NCI-H2107 treated with DMSO at 0.1 percent for 48 hours (cell line): ENCODE results near the gene GPX3.
A peak's percentile ranks its signal among the peaks of the same experiment; 100 is the strongest.

Experiments used
- DNase-seq: peaks from one replicate; lab custom pipeline; 2025; ENCODE audit not compliant: unreplicated experiment; lab: John Stamatoyannopoulos, UW

Gene GPX3

GRCh38 chr5:151056379-151057325 lies 36.3 kb downstream of the GPX3 start:
- DNase-seq: no peak

GRCh38 chr5:151058301-151058700 lies 37.9 kb downstream of the GPX3 start:
- no peak for DNase-seq

GRCh38 chr5:151058891-151059489 lies 38.6 kb downstream of the GPX3 start:
- no peak for DNase-seq

GRCh38 chr5:151060742-151061141 lies 40.4 kb downstream of the GPX3 start:
- no peak for DNase-seq

- DNase-seq: no peak
Observed at GRCh38 chr5:151062405-151063141, 42.2 kb downstream of the GPX3 start.

- DNase-seq: no peak
Observed at GRCh38 chr5:151063142-151063989, 43.0 kb downstream of the GPX3 start.

GRCh38 chr5:151064916-151065499 lies 44.6 kb downstream of the GPX3 start:
- DNase-seq: no peak

GRCh38 chr5:151065609-151066008 lies 45.2 kb downstream of the GPX3 start:
- DNase-seq: no peak

- DNase-seq: no peak
Observed at GRCh38 chr5:151066920-151067319, 46.5 kb downstream of the GPX3 start.

- DNase-seq: no peak
Observed at GRCh38 chr5:151067632-151068432, 47.4 kb downstream of the GPX3 start.

GRCh38 chr5:151068433-151069197 lies 48.2 kb downstream of the GPX3 start:
- peak; percentile 43 for DNase-seq

GRCh38 chr5:151070449-151070848 lies 50.1 kb downstream of the GPX3 start:
- no peak for DNase-seq

- no peak for DNase-seq
Observed at GRCh38 chr5:151071021-151071420, 50.6 kb downstream of the GPX3 start.

GRCh38 chr5:151071848-151072629 lies 51.6 kb downstream of the GPX3 start:
- DNase-seq: no peak

GRCh38 chr5:151072630-151073025 lies 52.2 kb downstream of the GPX3 start:
- DNase-seq: no peak

GRCh38 chr5:151073280-151073679 lies 52.9 kb downstream of the GPX3 start:
- no peak for DNase-seq

GRCh38 chr5:151074557-151074956 lies 54.2 kb downstream of the GPX3 start:
- no peak for DNase-seq

GRCh38 chr5:151075698-151076331 lies 55.4 kb downstream of the GPX3 start:
- DNase-seq: no peak
